HG03103 (cell line): ENCODE data around the gene POLR1A.

ENCODE experiments used
- ATAC-seq: cut with Tn5 transposase; IDR thresholded peaks from one replicate; pipeline ENCODE4 v1.9.1; 2021; ENCODE audit warnings: low read depth; ENCODE audit not compliant: unreplicated experiment

POLR1A gene

GRCh38 chr2:85987266-85988174, 118.2 kb downstream of the POLR1A start:
- no peak for ATAC-seq

GRCh38 chr2:85986121-85986520, 119.6 kb downstream of the POLR1A start:
- no peak for ATAC-seq

- ATAC-seq = no peak
Measured at GRCh38 chr2:85984788-85985187, 120.9 kb downstream of the POLR1A start.

- ATAC-seq = no peak
Measured at GRCh38 chr2:85983766-85984165, 121.9 kb downstream of the POLR1A start.

GRCh38 chr2:85981579-85982247, 124.0 kb downstream of the POLR1A start:
- ATAC-seq = no peak

GRCh38 chr2:85978883-85979780, 126.6 kb downstream of the POLR1A start:
- ATAC-seq = no peak

GRCh38 chr2:85976106-85976920, 129.4 kb downstream of the POLR1A start:
- ATAC-seq = no peak

GRCh38 chr2:85975581-85975980, 130.1 kb downstream of the POLR1A start:
- no peak for ATAC-seq

- no peak for ATAC-seq
Measured at GRCh38 chr2:85974390-85974789, 131.3 kb downstream of the POLR1A start.

- no peak for ATAC-seq
Measured at GRCh38 chr2:85972355-85972754, 133.3 kb downstream of the POLR1A start.

GRCh38 chr2:85971366-85971765, 134.3 kb downstream of the POLR1A start:
- ATAC-seq = no peak
